GM18498 (cell line): ENCODE data around the gene GP1BA.

Source experiments
- ATAC-seq: cut with Tn5 transposase; IDR thresholded peaks from one replicate; pipeline ENCODE4 v1.9.1; 2021; ENCODE audit warnings: mild to moderate bottlenecking, moderate library complexity; ENCODE audit not compliant: unreplicated experiment

The GP1BA gene

GRCh38 chr17:4971826-4972225, 39.7 kb downstream of the GP1BA start:
- no peak for ATAC-seq

GRCh38 chr17:4972322-4972721, 40.2 kb downstream of the GP1BA start:
- no peak for ATAC-seq

GRCh38 chr17:4972752-4973151, 40.7 kb downstream of the GP1BA start:
- ATAC-seq = no peak

- no peak for ATAC-seq
These were observed 41.4 kb downstream of the GP1BA start for GRCh38 chr17:4973256-4974114.

GRCh38 chr17:4974115-4974670, 42.1 kb downstream of the GP1BA start:
- ATAC-seq = no peak

- no peak for ATAC-seq
These were observed 46.6 kb downstream of the GP1BA start for GRCh38 chr17:4978726-4979125.

GRCh38 chr17:4980644-4981216, 48.7 kb downstream of the GP1BA start:
- no peak for ATAC-seq

GRCh38 chr17:4982305-4982704, 50.2 kb downstream of the GP1BA start:
- ATAC-seq = no peak
